CD4-positive, alpha-beta T cell (primary cell): Measurements from ENCODE around the gene NRSN2. TPM values are rescaled to one million over a fixed set of nuclear protein-coding genes. Genes with fewer than 3 reads are reported as not detected.

ENCODE experiments used
- ATAC-seq: fragments of 200-7000 bp; cut with Tn5 transposase; one replicate; pipeline ENCODE4 v1.10.0; 2022; ENCODE audit warnings: mild to moderate bottlenecking; ENCODE audit not compliant: poor library complexity
- CTCF ChIA-PET: fragments of 350-600 bp; sonication (Branson Sonifier 250); formaldehyde crosslinking; loops from one replicate; lab custom pipeline; 2021; ENCODE audit warnings: antibody characterized with exemption, inconsistent platforms; lab: Charles Lee
- POLR2A ChIA-PET: fragments of 350-600 bp; sonication (Branson Sonifier 250); formaldehyde crosslinking; loops from one replicate; lab custom pipeline; 2021; ENCODE audit warnings: antibody characterized with exemption, inconsistent platforms; lab: Charles Lee
- DNase-seq, 14 experiments: peaks; one replicate each; pipeline ENCODE4 v3.0.0-alpha.2; 2013 to 2020; ENCODE audit warnings: mixed read lengths in 2 of 14
- H3K27ac ChIP-seq, 2 donors: one replicate each; pipeline versions ENCODE4 v1.5.1 to v1.7.0; 2013; ENCODE audit warnings: low read length in 2 of 2, low read depth in 1 of 2, mild to moderate bottlenecking in 1 of 2
- H3K27me3 ChIP-seq, 2 experiments: 1 replicate in 1 of 2; 2 replicates in 1 of 2; pipeline versions ENCODE4 v1.6.1 to v1.7.0; 2013; ENCODE audit warnings: low read length in 2 of 2, control low read depth in 1 of 2, mild to moderate bottlenecking in 1 of 2, moderate library complexity in 1 of 2; ENCODE audit not compliant: insufficient read depth in 2 of 2, control insufficient read depth in 1 of 2
- H3K36me3 ChIP-seq: one replicate; pipeline ENCODE4 v1.6.1; 2013; ENCODE audit warnings: low read length, control low read depth; ENCODE audit not compliant: insufficient read depth
- H3K4me1 ChIP-seq: one replicate; pipeline ENCODE4 v1.6.1; 2013; ENCODE audit warnings: low read length, control low read depth; ENCODE audit not compliant: insufficient read depth
- H3K4me3 ChIP-seq: one replicate; pipeline ENCODE4 v1.5.1; 2013; ENCODE audit warnings: mild to moderate bottlenecking, low read length, moderate library complexity
- H3K9me3 ChIP-seq, 2 experiments: 1 replicate in 1 of 2; 2 replicates in 1 of 2; pipeline versions ENCODE4 v1.6.1 to v1.7.0; 2013; ENCODE audit warnings: low read length in 2 of 2, mild to moderate bottlenecking in 2 of 2, control low read depth in 1 of 2, moderate library complexity in 1 of 2; ENCODE audit not compliant: control insufficient read depth in 1 of 2, insufficient read depth in 1 of 2
- H3K27ac Mint-ChIP-seq: one replicate; pipeline ENCODE4 v1.8.0; 2020; ENCODE audit warnings: mixed read lengths
- H3K27me3 Mint-ChIP-seq: one replicate; pipeline ENCODE4 v1.8.0; 2021; ENCODE audit warnings: mixed read lengths
- H3K36me3 Mint-ChIP-seq: one replicate; pipeline ENCODE4 v1.8.0; 2021; ENCODE audit warnings: low read depth, mixed read lengths
- H3K4me1 Mint-ChIP-seq: one replicate; pipeline ENCODE4 v1.8.0; 2021; ENCODE audit warnings: low read depth, mixed read lengths
- H3K4me3 Mint-ChIP-seq: one replicate; pipeline ENCODE4 v1.8.0; 2020; ENCODE audit warnings: mild to moderate bottlenecking, mixed read lengths
- H3K9me3 Mint-ChIP-seq: one replicate; pipeline ENCODE4 v1.8.0; 2020; ENCODE audit warnings: mixed read lengths
- CTCF ChIP-seq: fragments of 200-600 bp; IDR thresholded peaks from one replicate; pipeline ENCODE4 v1.8.0; 2022; ENCODE audit warnings: antibody characterized with exemption, mild to moderate bottlenecking
- intact Hi-C, 2 experiments: fragments of 100-400 bp; cut with DNase I in 1 of 2; cut with micrococcal nuclease in 1 of 2; formaldehyde crosslinking; loops; one replicate each; pipeline versions ENCODE4 v1.15.1 to v1.9.0; 2023 to 2025; cut with DNase I, micrococcal nuclease
- total RNA-seq, 174 experiments: library from RNA in 2 of 174; stranded (reverse) in 2 of 174; gene quantifications; one replicate each; pipeline ENCODE4 v1.2.3 and lab custom pipeline; 2021 to 2026

NRSN2 gene
- total RNA-seq, 2 experiments from 2014 or later: 0.69 to 1.3 TPM

GRCh38 chr20:325045-325888 lies 21.6 kb upstream of the NRSN2 start, which contains the start of gene SOX12:
Gene SOX12, plus strand, starts transcription at chr20:325552. Its CDS starts 373 bp downstream, at chr20:325925.
- H3K36me3 Mint-ChIP-seq: peaks cover 5% of the 10 kb centered on the region

GRCh38 chr20:325889-326644 lies 20.8 kb upstream of the NRSN2 start:
- no peak for ATAC-seq

More at GRCh38 chr20:325045-325888, 21.6 kb upstream of the NRSN2 start, which contains the start of gene SOX12:
- Mint-ChIP-seq H3K27me3 (no peaks in the 10 kb centered on the region), H3K4me1 (peaks cover 31% of the 10 kb centered on the region), H3K9me3 (no peaks in the 10 kb centered on the region), H3K4me3 (peak within 1 kb of the TSS; percentile 97), H3K27ac (peak within 1 kb of the TSS; percentile 97)
- DNase-seq (peak; percentile 91 to 99 (median 96)), ATAC-seq (peak; percentile 69)
- H3K4me1 ChIP-seq: peaks cover 33% of the 10 kb centered on the region
- no peaks in the 10 kb centered on the region for H3K27me3 ChIP-seq
- H3K4me3 ChIP-seq: peak within 1 kb of the TSS; percentile 78
- CTCF ChIA-PET: interaction anchor here (1.4 to 1.7 kb wide), 3 partner anchors 27 to 82 kb away, joined by 3 to 9 read pairs (median 4); partner anchors contain the start of gene ZCCHC3
- POLR2A ChIA-PET: interaction anchor here (1.0 to 7.6 kb wide), 7 partner anchors 23 to 219 kb away, joined by 3 to 114 read pairs (median 4); partner anchors contain the start of genes DEFB129 and ZCCHC3
- peak within 1 kb of the TSS; percentile 55 to 75 for H3K27ac ChIP-seq
- intact Hi-C loops: loop anchor here (1.0 to 5.0 kb wide), 2 partner anchors 28 to 82 kb away; partner anchors contain the start of genes ZCCHC3 (in 2 of the 2) and RBCK1 (in 1 of the 2)
- H3K36me3 ChIP-seq: no peaks in the 10 kb centered on the region
- TF ChIP-seq CTCF: no peak
- no peaks in the 10 kb centered on the region for H3K9me3 ChIP-seq

More at GRCh38 chr20:325889-326644, 20.8 kb upstream of the NRSN2 start:
- DNase-seq: peak in 11 of 14 experiments; percentile 30 to 76 (median 41)
- Histone ChIP-seq H3K4me3 (peak overlapping the region; percentile 67), H3K27me3 (no peaks in the 10 kb centered on the region), H3K36me3 (no peaks in the 10 kb centered on the region), H3K27ac (peak overlapping the region in 1 of 2 donors; percentile 64), H3K9me3 (no peaks in the 10 kb centered on the region), H3K4me1 (peaks cover 35% of the 10 kb centered on the region)
- ChIA-PET POLR2A (interaction anchor here (1.0 to 7.6 kb wide), 3 partner anchors 28 to 101 kb away, joined by 3 to 114 read pairs (median 4); partner anchors contain the start of gene ZCCHC3), CTCF (no interaction called here)
- peak overlapping the region; percentile 75 for H3K27ac Mint-ChIP-seq
- H3K36me3 Mint-ChIP-seq: peaks cover 5% of the 10 kb centered on the region
- TF ChIP-seq CTCF: no peak
- no peaks in the 10 kb centered on the region for H3K27me3 Mint-ChIP-seq
- no peaks in the 10 kb centered on the region for H3K9me3 Mint-ChIP-seq
- H3K4me1 Mint-ChIP-seq: peaks cover 36% of the 10 kb centered on the region
- peak overlapping the region; percentile 77 for H3K4me3 Mint-ChIP-seq
- intact Hi-C loops: loop anchor here (1.0 to 5.0 kb wide), 2 partner anchors 29 to 81 kb away; partner anchors contain the start of genes ZCCHC3 (in 2 of the 2) and RBCK1 (in 1 of the 2)
